Measurements from ENCODE around the gene MCTP1. TPM values are rescaled to one million over a fixed set of nuclear protein-coding genes. Genes with fewer than 3 reads are reported as not detected.

Gene MCTP1
- total RNA-seq, 1 experiment from 2014 or later = 25.8 TPM

GRCh38 chr5:95327211-95327610, 42.3 kb upstream of the MCTP1 start:
- Histone ChIP-seq H3K9me3 (ENCODE audit: low read depth, low read length, poor library complexity, severe bottlenecking) (no peaks in the 10 kb centered on the region), H3K4me1 (ENCODE audit: insufficient read depth, low read length, poor library complexity, severe bottlenecking) (no peaks in the 10 kb centered on the region), H3K27ac (ENCODE audit: low read depth, low read length, poor library complexity, severe bottlenecking) (no peak overlapping the region), H3K36me3 (ENCODE audit: insufficient read depth, low read length, poor library complexity, severe bottlenecking) (no peaks in the 10 kb centered on the region), H3K4me3 (ENCODE audit: low read depth, low read length, poor library complexity, severe bottlenecking) (no peak overlapping the region), H3K27me3 (replicated peaks; ENCODE audit: insufficient read depth, low read depth, low read length, poor library complexity) (no peaks in the 10 kb centered on the region)
- TF ChIP-seq EZH2 (IDR thresholded peaks at IDR 0.05; ENCODE audit: borderline replicate concordance, low read depth, low read length, poor library complexity, severe bottlenecking) (no peak), CTCF (conservative IDR thresholded peaks at IDR 0.05; ENCODE audit: low read depth, low read length) (no peak)
- DNase-seq (ENCODE audit: low spot score) = peak; percentile 59
- ChIA-PET POLR2A (ENCODE audit: low non-redundant PET) (no interaction called here), CTCF (no interaction called here)
- BruUV-seq (replicated peaks) = no TSS peak
- intact Hi-C loops (cut with micrococcal nuclease; ENCODE audit: unreplicated experiment) = no loop called here

GRCh38 chr5:95317687-95318086, 32.8 kb upstream of the MCTP1 start:
- Histone ChIP-seq H3K36me3 (ENCODE audit: insufficient read depth, low read length, poor library complexity, severe bottlenecking) (no peaks in the 10 kb centered on the region), H3K4me1 (ENCODE audit: insufficient read depth, low read length, poor library complexity, severe bottlenecking) (no peaks in the 10 kb centered on the region), H3K27me3 (replicated peaks; ENCODE audit: insufficient read depth, low read depth, low read length, poor library complexity) (no peaks in the 10 kb centered on the region), H3K4me3 (ENCODE audit: low read depth, low read length, poor library complexity, severe bottlenecking) (no peak overlapping the region), H3K27ac (ENCODE audit: low read depth, low read length, poor library complexity, severe bottlenecking) (no peak overlapping the region), H3K9me3 (ENCODE audit: low read depth, low read length, poor library complexity, severe bottlenecking) (no peaks in the 10 kb centered on the region)
- no TSS peak for BruUV-seq (replicated peaks)
- TF ChIP-seq EZH2 (IDR thresholded peaks at IDR 0.05; ENCODE audit: borderline replicate concordance, low read depth, low read length, poor library complexity, severe bottlenecking) = no peak
- no peak for TF ChIP-seq CTCF (conservative IDR thresholded peaks at IDR 0.05; ENCODE audit: low read depth, low read length)
- no peak for DNase-seq (ENCODE audit: low spot score)
- ChIA-PET POLR2A (ENCODE audit: low non-redundant PET) (no interaction called here), CTCF (no interaction called here)
- intact Hi-C loops (cut with micrococcal nuclease; ENCODE audit: unreplicated experiment) = no loop called here

GRCh38 chr5:95317085-95317484, 32.2 kb upstream of the MCTP1 start:
- DNase-seq (ENCODE audit: low spot score) = no peak
- no peaks in the 10 kb centered on the region for H3K36me3 ChIP-seq (ENCODE audit: insufficient read depth, low read length, poor library complexity, severe bottlenecking)
- ChIA-PET POLR2A (ENCODE audit: low non-redundant PET) (no interaction called here), CTCF (no interaction called here)
- no peaks in the 10 kb centered on the region for H3K9me3 ChIP-seq (ENCODE audit: low read depth, low read length, poor library complexity, severe bottlenecking)
- H3K4me1 ChIP-seq (ENCODE audit: insufficient read depth, low read length, poor library complexity, severe bottlenecking) = no peaks in the 10 kb centered on the region
- H3K27me3 ChIP-seq (replicated peaks; ENCODE audit: insufficient read depth, low read depth, low read length, poor library complexity) = no peaks in the 10 kb centered on the region
- TF ChIP-seq CTCF (conservative IDR thresholded peaks at IDR 0.05; ENCODE audit: low read depth, low read length) (peak; percentile 31; the same call in 1 of the 2 replicates), EZH2 (IDR thresholded peaks at IDR 0.05; ENCODE audit: borderline replicate concordance, low read depth, low read length, poor library complexity, severe bottlenecking) (no peak)
- no TSS peak for BruUV-seq (replicated peaks)
- intact Hi-C loops (cut with micrococcal nuclease; ENCODE audit: unreplicated experiment) = no loop called here
- no peak overlapping the region for H3K4me3 ChIP-seq (ENCODE audit: low read depth, low read length, poor library complexity, severe bottlenecking)
- no peak overlapping the region for H3K27ac ChIP-seq (ENCODE audit: low read depth, low read length, poor library complexity, severe bottlenecking)
